ENCODE data around the gene ELF5.

ELF5 gene

DNA sequence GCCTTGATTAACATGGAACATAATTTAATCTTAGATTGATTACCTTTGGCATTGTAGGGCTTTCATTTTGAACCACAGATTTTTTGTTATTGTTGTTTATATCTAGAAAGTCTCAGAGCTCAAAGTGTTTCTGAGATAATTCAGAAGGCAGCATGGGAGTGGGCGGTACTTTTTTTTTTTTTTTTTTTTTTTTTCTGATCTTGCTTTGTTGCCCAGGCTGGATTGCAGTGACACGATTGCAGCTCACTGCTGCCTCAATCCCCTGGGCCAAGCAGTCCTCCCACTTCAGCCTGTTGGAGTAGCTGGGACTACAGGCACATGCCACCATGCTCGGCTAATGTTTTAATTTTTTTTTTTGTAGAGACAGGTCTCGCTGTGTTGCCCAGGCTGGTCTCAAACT is 53.3 kb downstream of the ELF5 start:
- no peak for TF ChIP-seq CTCF (IDR thresholded peaks at IDR 0.05)

DNA sequence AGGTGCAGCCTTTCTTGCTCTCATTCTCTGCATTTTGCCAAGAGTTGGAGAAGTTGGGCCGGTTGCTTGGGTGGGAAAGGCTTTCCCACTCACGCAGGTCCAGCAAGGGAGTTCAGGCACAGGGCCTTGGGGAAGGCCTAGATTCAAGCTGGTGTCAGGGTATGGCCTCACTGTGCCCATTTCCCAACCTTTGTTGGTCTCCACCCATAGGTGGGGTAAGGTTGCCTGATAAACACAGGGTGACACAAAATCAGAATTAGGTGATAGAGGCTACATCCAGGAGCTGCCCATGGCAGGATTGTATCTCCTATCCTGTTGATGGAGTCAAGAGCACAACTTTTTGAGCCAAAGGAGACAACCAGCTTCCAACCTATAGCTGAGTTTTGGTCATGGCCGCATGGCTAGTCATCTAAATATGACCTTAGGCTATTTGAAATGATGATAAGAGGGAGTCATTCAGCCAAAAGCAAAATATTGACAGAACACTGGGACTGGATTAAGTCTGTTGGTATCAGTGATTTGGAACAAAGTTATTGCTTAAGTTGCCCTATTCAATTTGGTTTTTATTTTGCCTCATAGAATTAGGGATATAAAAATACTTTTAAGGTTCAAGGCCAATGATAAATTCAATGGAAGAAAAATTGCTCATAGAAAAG is 54.0 kb downstream of the ELF5 start:
- no peak for TF ChIP-seq CTCF (IDR thresholded peaks at IDR 0.05)

- no peak for TF ChIP-seq CTCF (IDR thresholded peaks at IDR 0.05)
These were observed 55.1 kb downstream of the ELF5 start for GRCh38 chr11:34458525-34458924.

DNA sequence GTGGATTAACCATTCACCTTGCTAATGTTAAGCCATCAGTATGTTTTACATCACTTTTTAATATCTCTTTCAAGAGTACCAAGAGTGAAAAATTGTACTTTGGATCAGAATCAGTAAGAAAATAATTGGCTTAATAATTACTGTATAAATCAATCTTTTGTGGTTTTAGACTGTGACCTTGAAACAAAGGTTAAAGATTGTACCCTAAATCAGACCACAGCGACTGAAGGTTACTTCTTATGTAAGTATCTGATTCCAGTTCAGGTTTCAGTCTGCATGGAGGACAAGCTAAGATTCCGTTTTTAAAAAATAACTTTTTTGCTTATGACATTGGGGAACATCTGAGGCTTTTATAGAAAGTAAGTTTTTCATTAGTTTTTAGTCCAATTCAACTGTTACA is 56.0 kb downstream of the ELF5 start:
- no peak for TF ChIP-seq CTCF (IDR thresholded peaks at IDR 0.05)

GRCh38 chr11:34454308-34455032 is 59.1 kb downstream of the ELF5 start:
- no peak for TF ChIP-seq CTCF (IDR thresholded peaks at IDR 0.05)

GRCh38 chr11:34451053-34451452 is 62.5 kb downstream of the ELF5 start:
- TF ChIP-seq CTCF (IDR thresholded peaks at IDR 0.05), result no peak

- no peak for TF ChIP-seq CTCF (IDR thresholded peaks at IDR 0.05)
These were observed 64.6 kb downstream of the ELF5 start for GRCh38 chr11:34449013-34449412.

All from LNCAP (cell line).